Activated naive CD8-positive, alpha-beta T cell (primary cell): ENCODE data around the gene DTNBP1.

Experiments
- H3K27ac Mint-ChIP-seq: one replicate; pipeline ENCODE4 v1.8.0; 2021; ENCODE audit warnings: mixed read lengths
- H3K27me3 Mint-ChIP-seq: one replicate; pipeline ENCODE4 v1.8.0; 2021; ENCODE audit warnings: mixed read lengths
- H3K36me3 Mint-ChIP-seq: one replicate; pipeline ENCODE4 v1.8.0; 2021; ENCODE audit warnings: mixed read lengths
- H3K4me1 Mint-ChIP-seq: one replicate; pipeline ENCODE4 v1.8.0; 2021; ENCODE audit warnings: low read depth, mixed read lengths
- H3K4me3 Mint-ChIP-seq: one replicate; pipeline ENCODE4 v1.8.0; 2021; ENCODE audit warnings: mild to moderate bottlenecking, mixed read lengths
- H3K9me3 Mint-ChIP-seq: one replicate; pipeline ENCODE4 v1.8.0; 2021; ENCODE audit warnings: low read depth, mixed read lengths

The DTNBP1 gene

GRCh38 chr6:15473174-15473573 lies 189.7 kb downstream of the DTNBP1 start:
- peaks cover 34% of the 10 kb centered on the region for H3K36me3 Mint-ChIP-seq
- H3K4me3 Mint-ChIP-seq = no peak overlapping the region
- no peak overlapping the region for H3K27ac Mint-ChIP-seq
- no peaks in the 10 kb centered on the region for H3K9me3 Mint-ChIP-seq
- H3K4me1 Mint-ChIP-seq = peaks cover 16% of the 10 kb centered on the region
- H3K27me3 Mint-ChIP-seq = no peaks in the 10 kb centered on the region
